HG03571 (cell line): ENCODE results near the gene SLC51B.
"Not testable (repeated sequence)": the region's sequence is repeated elsewhere in the genome, so short reads cannot be mapped to it uniquely, and the experiment has no call there.

ENCODE experiments used
- ATAC-seq: cut with Tn5 transposase; IDR thresholded peaks from one replicate; pipeline ENCODE4 v1.9.1; 2021; ENCODE audit not compliant: unreplicated experiment

SLC51B gene

GRCh38 chr15:65096481-65097385, 51.5 kb downstream of the SLC51B start:
- no peak for ATAC-seq

- ATAC-seq = no peak
These were observed 52.6 kb downstream of the SLC51B start for GRCh38 chr15:65097651-65098263.

- no peak for ATAC-seq
These were observed 54.1 kb downstream of the SLC51B start for GRCh38 chr15:65099336-65099735.

GRCh38 chr15:65099801-65100200, 54.6 kb downstream of the SLC51B start:
- ATAC-seq = not testable (repeated sequence)

GRCh38 chr15:65100442-65100841, 55.3 kb downstream of the SLC51B start:
- ATAC-seq = no peak

DNA sequence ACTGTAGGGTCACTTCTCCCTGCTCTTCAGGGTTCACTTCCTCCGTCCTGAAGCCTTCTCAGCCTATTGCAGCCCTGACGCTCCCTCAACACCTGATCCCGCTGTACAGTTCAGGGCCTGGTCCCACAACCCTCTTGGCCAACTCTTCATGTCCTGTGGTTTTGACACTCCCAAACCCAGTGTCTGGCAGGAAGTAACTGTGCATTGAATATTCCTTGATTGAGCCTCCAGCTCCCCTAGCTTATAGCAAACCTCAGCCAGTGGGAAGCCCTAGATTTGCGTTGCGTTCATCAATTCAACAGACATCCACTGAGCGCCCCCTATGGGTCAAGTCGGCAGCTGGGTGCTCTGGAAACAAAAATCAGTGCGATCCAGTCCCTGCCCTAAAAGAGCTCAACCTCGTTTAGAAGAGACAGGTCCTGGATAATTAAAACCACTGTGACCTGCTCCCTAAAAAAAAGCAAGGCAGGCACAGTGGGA, 56.3 kb downstream of the SLC51B start:
- ATAC-seq = no peak

DNA sequence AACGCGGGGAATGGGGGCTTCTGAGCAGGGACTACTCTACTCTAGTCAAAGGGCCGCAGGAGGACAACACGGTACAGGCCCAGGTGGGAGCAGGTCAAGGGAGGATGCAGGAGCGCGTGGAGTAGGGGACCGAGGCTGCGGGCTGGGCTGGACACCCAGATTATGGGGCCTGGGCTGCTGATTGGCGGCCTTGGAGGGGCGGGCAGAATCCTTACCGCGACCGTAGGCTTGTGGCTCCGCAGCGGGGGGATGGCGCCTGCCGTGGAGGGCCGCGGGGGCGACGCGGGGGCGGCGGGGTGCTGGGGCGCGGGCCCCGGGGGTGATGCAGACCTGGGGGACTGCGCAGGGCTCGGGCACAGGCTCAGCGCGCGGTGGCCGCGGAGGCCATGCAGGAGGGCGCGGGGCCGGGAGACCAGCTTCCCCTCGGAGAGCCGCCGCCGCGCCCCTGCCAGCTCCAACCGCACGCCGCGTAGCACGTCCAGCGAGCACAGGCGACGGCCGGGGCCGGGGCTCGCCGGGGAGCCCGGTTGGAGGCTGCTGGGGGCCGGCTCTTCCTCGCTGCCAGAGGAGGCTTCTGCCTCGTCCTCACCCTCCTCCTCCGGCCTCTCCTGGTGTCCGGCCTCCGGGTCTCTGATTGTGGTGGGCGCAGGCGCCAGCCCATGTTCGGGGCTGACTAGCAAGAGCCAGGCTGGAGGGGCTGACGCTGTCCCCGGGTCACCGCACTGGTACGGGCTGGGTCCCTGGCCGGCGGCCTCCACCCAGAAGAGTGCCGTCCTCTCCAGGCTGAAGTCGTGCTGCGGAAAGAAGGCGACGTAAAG, 56.9 kb downstream of the SLC51B start:
- ATAC-seq = no peak

DNA sequence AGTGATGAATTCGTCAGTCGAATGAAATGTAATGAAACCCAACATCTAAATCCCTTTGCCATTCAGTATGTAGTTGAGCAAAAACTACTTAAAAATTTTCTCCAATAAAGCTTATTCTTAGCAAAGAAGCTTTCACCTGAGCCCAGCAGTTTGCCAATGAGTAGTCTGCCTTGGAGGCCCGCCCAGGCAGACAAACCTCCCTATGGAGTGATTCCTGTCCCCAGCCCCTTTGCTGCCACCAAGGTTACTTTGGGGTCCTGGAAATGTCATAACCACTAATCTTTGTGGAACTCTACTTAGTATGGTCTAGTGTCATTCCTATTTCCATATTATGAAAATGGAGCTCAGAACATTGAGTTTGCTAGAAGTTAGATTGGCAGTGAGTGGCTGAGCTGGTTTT, 57.7 kb downstream of the SLC51B start:
- no peak for ATAC-seq
